ENCODE measurements around the gene TDO2. TPM values are rescaled to one million over a fixed set of nuclear protein-coding genes. Genes with fewer than 3 reads are reported as not detected.

Gene TDO2
- total RNA-seq, 1 experiment from 2014 or later, result 0.13 TPM

DNA sequence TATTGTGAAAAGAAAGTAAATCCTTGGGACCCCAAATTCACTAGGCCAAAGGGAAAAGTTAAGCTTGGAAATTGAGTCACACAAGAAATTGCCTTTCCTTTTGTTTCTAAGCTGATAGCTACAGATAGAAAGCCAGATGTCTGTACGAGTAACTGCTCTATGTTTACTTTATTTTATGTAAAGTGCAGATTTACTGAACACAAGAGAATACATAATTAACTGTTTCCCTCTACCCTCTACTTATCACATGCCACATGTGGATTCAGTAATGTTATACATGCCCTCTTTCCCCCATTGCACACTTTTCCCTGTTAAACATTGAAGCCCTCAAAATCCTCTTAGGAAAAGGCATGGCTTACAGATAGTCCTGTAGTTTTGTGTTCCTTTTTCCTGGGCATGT is 16.5 kb upstream of the TDO2 start:
- ATAC-seq (no peak), DNase-seq (ENCODE audit: low spot score) (no peak)
- peaks cover 12% of the 10 kb centered on the region for H3K4me1 Mint-ChIP-seq
- POLR2A ChIA-PET, result no interaction called here
- peaks cover 47% of the 10 kb centered on the region for H3K9me3 Mint-ChIP-seq
- TF ChIP-seq KAT7 (CRISPR knock-in tag; IDR thresholded peaks at IDR 0.05; ENCODE audit: borderline replicate concordance) (no peak), NFATC4 (CRISPR knock-in tag; IDR thresholded peaks at IDR 0.05) (no peak), ELF4 (CRISPR knock-in tag; IDR thresholded peaks at IDR 0.05; ENCODE audit: low read depth) (no peak), CREB1 (CRISPR knock-in tag; IDR thresholded peaks at IDR 0.05) (no peak), EMX1 (CRISPR knock-in tag; IDR thresholded peaks at IDR 0.05) (no peak), ZNF138 (CRISPR knock-in tag; conservative IDR thresholded peaks at IDR 0.05) (no peak), NR3C1 (CRISPR knock-in tag; conservative IDR thresholded peaks at IDR 0.05; ENCODE audit: low read depth) (no peak), ATF1 (CRISPR knock-in tag; IDR thresholded peaks at IDR 0.05) (no peak)
- TF ChIP-seq, protein P1, sequence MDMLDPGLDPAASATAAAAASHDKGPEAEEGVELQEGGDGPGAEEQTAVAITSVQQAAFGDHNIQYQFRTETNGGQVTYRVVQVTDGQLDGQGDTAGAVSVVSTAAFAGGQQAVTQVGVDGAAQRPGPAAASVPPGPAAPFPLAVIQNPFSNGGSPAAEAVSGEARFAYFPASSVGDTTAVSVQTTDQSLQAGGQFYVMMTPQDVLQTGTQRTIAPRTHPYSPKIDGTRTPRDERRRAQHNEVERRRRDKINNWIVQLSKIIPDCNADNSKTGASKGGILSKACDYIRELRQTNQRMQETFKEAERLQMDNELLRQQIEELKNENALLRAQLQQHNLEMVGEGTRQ (CRISPR knock-in tag; IDR thresholded peaks at IDR 0.05), result no peak
- TF ChIP-seq, protein P2, sequence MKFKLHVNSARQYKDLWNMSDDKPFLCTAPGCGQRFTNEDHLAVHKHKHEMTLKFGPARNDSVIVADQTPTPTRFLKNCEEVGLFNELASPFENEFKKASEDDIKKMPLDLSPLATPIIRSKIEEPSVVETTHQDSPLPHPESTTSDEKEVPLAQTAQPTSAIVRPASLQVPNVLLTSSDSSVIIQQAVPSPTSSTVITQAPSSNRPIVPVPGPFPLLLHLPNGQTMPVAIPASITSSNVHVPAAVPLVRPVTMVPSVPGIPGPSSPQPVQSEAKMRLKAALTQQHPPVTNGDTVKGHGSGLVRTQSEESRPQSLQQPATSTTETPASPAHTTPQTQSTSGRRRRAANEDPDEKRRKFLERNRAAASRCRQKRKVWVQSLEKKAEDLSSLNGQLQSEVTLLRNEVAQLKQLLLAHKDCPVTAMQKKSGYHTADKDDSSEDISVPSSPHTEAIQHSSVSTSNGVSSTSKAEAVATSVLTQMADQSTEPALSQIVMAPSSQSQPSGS (CRISPR knock-in tag; IDR thresholded peaks at IDR 0.05; ENCODE audit: borderline replicate concordance, low read depth), result no peak
- TF ChIP-seq, protein P3, sequence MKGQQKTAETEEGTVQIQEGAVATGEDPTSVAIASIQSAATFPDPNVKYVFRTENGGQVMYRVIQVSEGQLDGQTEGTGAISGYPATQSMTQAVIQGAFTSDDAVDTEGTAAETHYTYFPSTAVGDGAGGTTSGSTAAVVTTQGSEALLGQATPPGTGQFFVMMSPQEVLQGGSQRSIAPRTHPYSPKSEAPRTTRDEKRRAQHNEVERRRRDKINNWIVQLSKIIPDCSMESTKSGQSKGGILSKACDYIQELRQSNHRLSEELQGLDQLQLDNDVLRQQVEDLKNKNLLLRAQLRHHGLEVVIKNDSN (CRISPR knock-in tag; IDR thresholded peaks at IDR 0.05), result no peak
- TF ChIP-seq, protein P4, sequence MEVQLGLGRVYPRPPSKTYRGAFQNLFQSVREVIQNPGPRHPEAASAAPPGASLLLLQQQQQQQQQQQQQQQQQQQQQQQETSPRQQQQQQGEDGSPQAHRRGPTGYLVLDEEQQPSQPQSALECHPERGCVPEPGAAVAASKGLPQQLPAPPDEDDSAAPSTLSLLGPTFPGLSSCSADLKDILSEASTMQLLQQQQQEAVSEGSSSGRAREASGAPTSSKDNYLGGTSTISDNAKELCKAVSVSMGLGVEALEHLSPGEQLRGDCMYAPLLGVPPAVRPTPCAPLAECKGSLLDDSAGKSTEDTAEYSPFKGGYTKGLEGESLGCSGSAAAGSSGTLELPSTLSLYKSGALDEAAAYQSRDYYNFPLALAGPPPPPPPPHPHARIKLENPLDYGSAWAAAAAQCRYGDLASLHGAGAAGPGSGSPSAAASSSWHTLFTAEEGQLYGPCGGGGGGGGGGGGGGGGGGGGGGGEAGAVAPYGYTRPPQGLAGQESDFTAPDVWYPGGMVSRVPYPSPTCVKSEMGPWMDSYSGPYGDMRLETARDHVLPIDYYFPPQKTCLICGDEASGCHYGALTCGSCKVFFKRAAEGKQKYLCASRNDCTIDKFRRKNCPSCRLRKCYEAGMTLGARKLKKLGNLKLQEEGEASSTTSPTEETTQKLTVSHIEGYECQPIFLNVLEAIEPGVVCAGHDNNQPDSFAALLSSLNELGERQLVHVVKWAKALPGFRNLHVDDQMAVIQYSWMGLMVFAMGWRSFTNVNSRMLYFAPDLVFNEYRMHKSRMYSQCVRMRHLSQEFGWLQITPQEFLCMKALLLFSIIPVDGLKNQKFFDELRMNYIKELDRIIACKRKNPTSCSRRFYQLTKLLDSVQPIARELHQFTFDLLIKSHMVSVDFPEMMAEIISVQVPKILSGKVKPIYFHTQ (CRISPR knock-in tag; IDR thresholded peaks at IDR 0.05), result no peak
- TF ChIP-seq, protein P5, sequence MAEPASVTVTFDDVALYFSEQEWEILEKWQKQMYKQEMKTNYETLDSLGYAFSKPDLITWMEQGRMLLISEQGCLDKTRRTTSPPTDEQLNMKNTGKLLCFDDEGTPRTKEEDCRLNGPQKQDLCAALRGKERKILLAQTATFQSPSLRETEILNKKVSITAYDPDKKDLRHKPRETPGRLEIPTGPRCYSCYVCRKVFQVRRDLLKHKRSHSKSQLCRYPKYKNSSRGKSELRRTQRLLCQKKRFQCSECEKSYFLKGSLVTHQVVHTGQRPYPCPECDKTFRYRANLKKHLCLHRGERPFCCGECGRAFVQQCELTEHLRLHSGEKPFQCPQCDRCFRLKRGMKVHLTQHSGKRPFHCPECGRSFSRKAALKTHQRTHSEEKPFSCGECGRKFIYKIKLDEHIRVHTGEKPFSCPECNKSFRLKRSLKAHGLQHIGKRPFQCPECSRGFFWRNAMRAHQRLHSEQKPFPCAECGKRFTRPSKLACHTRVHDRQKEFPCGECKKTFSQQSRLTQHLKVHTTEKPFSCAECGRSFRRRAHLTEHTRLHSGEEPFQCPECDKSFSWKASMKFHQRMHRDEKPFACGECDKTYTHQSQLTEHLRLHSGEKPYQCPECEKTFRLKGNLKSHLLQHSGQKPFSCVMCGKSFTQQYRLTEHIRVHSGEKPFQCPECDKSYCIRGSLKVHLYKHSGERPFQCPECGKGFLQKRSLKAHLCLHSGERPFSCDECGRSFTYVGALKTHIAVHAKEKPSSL (CRISPR knock-in tag; conservative IDR thresholded peaks at IDR 0.05), result no peak
- TF ChIP-seq, protein P6, sequence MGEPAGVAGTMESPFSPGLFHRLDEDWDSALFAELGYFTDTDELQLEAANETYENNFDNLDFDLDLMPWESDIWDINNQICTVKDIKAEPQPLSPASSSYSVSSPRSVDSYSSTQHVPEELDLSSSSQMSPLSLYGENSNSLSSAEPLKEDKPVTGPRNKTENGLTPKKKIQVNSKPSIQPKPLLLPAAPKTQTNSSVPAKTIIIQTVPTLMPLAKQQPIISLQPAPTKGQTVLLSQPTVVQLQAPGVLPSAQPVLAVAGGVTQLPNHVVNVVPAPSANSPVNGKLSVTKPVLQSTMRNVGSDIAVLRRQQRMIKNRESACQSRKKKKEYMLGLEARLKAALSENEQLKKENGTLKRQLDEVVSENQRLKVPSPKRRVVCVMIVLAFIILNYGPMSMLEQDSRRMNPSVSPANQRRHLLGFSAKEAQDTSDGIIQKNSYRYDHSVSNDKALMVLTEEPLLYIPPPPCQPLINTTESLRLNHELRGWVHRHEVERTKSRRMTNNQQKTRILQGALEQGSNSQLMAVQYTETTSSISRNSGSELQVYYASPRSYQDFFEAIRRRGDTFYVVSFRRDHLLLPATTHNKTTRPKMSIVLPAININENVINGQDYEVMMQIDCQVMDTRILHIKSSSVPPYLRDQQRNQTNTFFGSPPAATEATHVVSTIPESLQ (CRISPR knock-in tag; IDR thresholded peaks at IDR 0.05), result no peak
- TF ChIP-seq, protein P7, sequence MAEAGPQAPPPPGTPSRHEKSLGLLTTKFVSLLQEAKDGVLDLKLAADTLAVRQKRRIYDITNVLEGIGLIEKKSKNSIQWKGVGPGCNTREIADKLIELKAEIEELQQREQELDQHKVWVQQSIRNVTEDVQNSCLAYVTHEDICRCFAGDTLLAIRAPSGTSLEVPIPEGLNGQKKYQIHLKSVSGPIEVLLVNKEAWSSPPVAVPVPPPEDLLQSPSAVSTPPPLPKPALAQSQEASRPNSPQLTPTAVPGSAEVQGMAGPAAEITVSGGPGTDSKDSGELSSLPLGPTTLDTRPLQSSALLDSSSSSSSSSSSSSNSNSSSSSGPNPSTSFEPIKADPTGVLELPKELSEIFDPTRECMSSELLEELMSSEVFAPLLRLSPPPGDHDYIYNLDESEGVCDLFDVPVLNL (CRISPR knock-in tag; IDR thresholded peaks at IDR 0.05; ENCODE audit: borderline replicate concordance, low read depth), result no peak
- TF ChIP-seq, protein P8, sequence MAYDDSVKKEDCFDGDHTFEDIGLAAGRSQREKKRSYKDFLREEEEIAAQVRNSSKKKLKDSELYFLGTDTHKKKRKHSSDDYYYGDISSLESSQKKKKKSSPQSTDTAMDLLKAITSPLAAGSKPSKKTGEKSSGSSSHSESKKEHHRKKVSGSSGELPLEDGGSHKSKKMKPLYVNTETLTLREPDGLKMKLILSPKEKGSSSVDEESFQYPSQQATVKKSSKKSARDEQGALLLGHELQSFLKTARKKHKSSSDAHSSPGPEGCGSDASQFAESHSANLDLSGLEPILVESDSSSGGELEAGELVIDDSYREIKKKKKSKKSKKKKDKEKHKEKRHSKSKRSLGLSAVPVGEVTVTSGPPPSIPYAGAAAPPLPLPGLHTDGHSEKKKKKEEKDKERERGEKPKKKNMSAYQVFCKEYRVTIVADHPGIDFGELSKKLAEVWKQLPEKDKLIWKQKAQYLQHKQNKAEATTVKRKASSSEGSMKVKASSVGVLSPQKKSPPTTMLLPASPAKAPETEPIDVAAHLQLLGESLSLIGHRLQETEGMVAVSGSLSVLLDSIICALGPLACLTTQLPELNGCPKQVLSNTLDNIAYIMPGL (CRISPR knock-in tag; IDR thresholded peaks at IDR 0.05), result no peak
- no peak overlapping the region for H3K4me3 Mint-ChIP-seq
- H3K27me3 Mint-ChIP-seq (ENCODE audit: low read depth), result no peaks in the 10 kb centered on the region; the same call in 1 of the 2 replicates
- H3K36me3 Mint-ChIP-seq, result peaks cover 30% of the 10 kb centered on the region
- CTCF ChIA-PET, result no interaction called here
- no peak overlapping the region for H3K27ac Mint-ChIP-seq
